Measurements from ENCODE around the gene SLC7A4. TPM values are rescaled to one million over a fixed set of nuclear protein-coding genes. Genes with fewer than 3 reads are reported as not detected.

SLC7A4 gene
- total RNA-seq, 1 experiment from 2014 or later, result not detected

- no peak overlapping the region for H3K27ac Mint-ChIP-seq (ENCODE audit: low read depth, unreplicated experiment)
- H3K4me1 Mint-ChIP-seq (ENCODE audit: insufficient read depth, unreplicated experiment), result peaks cover 12% of the 10 kb centered on the region
- intact Hi-C loops (cut with micrococcal nuclease), result no loop called here
- no TSS peak for BruUV-seq (replicated peaks)
- TF ChIP-seq CTCF (IDR thresholded peaks at IDR 0.05; ENCODE audit: unreplicated experiment), result no peak
- DNase-seq (ENCODE audit: unreplicated experiment), result no peak
- H3K4me3 Mint-ChIP-seq (ENCODE audit: unreplicated experiment), result no peak overlapping the region
- POLR2A ChIA-PET, result interaction anchor here (0.6 kb wide), 2 partner anchors 31 to 496 kb away, joined by 3 read pairs; no protein-coding TSS in a partner anchor
- H3K36me3 Mint-ChIP-seq (ENCODE audit: insufficient read depth, unreplicated experiment), result no peaks in the 10 kb centered on the region
- CTCF ChIA-PET, result interaction anchor here (0.6 kb wide), 1 partner anchor 1136 kb away, joined by 4 read pairs; no protein-coding TSS in a partner anchor
- no peaks in the 10 kb centered on the region for H3K27me3 Mint-ChIP-seq (ENCODE audit: insufficient read depth, unreplicated experiment)
- H3K9me3 Mint-ChIP-seq (ENCODE audit: unreplicated experiment), result no peaks in the 10 kb centered on the region
These were observed 38.6 kb upstream of the SLC7A4 start for GRCh38 chr22:21070690-21071615.

- no peak for DNase-seq (ENCODE audit: unreplicated experiment)
- H3K4me1 Mint-ChIP-seq (ENCODE audit: insufficient read depth, unreplicated experiment), result peaks cover 12% of the 10 kb centered on the region
- POLR2A ChIA-PET, result interaction anchor here (0.6 kb wide), 1 partner anchor 56 kb away, joined by 3 read pairs; no protein-coding TSS in a partner anchor
- intact Hi-C loops (cut with micrococcal nuclease), result no loop called here
- no TSS peak for BruUV-seq (replicated peaks)
- no peak for TF ChIP-seq CTCF (IDR thresholded peaks at IDR 0.05; ENCODE audit: unreplicated experiment)
- CTCF ChIA-PET, result interaction anchor here (0.6 kb wide), 1 partner anchor 1641 kb away, joined by 3 read pairs; no protein-coding TSS in a partner anchor
- peaks cover 13% of the 10 kb centered on the region for H3K27me3 Mint-ChIP-seq (ENCODE audit: insufficient read depth, unreplicated experiment)
- no peak overlapping the region for H3K27ac Mint-ChIP-seq (ENCODE audit: low read depth, unreplicated experiment)
- H3K9me3 Mint-ChIP-seq (ENCODE audit: unreplicated experiment), result no peaks in the 10 kb centered on the region
- H3K4me3 Mint-ChIP-seq (ENCODE audit: unreplicated experiment), result no peak overlapping the region
- no peaks in the 10 kb centered on the region for H3K36me3 Mint-ChIP-seq (ENCODE audit: insufficient read depth, unreplicated experiment)
These were observed 37.0 kb upstream of the SLC7A4 start for GRCh38 chr22:21069375-21069774.

GRCh38 chr22:21068681-21069276 lies 36.4 kb upstream of the SLC7A4 start:
- no TSS peak for BruUV-seq (replicated peaks)
- Mint-ChIP-seq H3K9me3 (ENCODE audit: unreplicated experiment) (no peaks in the 10 kb centered on the region), H3K27ac (ENCODE audit: low read depth, unreplicated experiment) (no peak overlapping the region), H3K4me3 (ENCODE audit: unreplicated experiment) (no peak overlapping the region), H3K4me1 (ENCODE audit: insufficient read depth, unreplicated experiment) (peaks cover 7% of the 10 kb centered on the region), H3K27me3 (ENCODE audit: insufficient read depth, unreplicated experiment) (peaks cover 13% of the 10 kb centered on the region), H3K36me3 (ENCODE audit: insufficient read depth, unreplicated experiment) (no peaks in the 10 kb centered on the region)
- intact Hi-C loops (cut with micrococcal nuclease), result no loop called here
- ChIA-PET POLR2A (interaction anchor here (0.6 kb wide), 2 partner anchors 34 to 56 kb away, joined by 3 read pairs; no protein-coding TSS in a partner anchor), CTCF (interaction anchor here (0.6 kb wide), 1 partner anchor 1641 kb away, joined by 3 read pairs; no protein-coding TSS in a partner anchor)
- no peak for DNase-seq (ENCODE audit: unreplicated experiment)
- TF ChIP-seq CTCF (IDR thresholded peaks at IDR 0.05; ENCODE audit: unreplicated experiment), result no peak
